Measurements from ENCODE around the gene PRICKLE1. TPM values are rescaled to one million over a fixed set of nuclear protein-coding genes. Genes with fewer than 3 reads are reported as not detected.

The PRICKLE1 gene
- total and polyA plus RNA-seq, 3 donors from 2014 or later = 7.9 to 16.5 (median 11.5) TPM

GRCh38 chr12:42633594-42633993 is 44.0 kb upstream of the PRICKLE1 start:
- Histone ChIP-seq H3K27ac (no peak overlapping the region), H3K4me1 (no peaks in the 10 kb centered on the region), H3K36me3 (ENCODE audit: low read depth, missing control alignments) (no peaks in the 10 kb centered on the region), H3K27me3 (no peaks in the 10 kb centered on the region), H3K9me3 (no peaks in the 10 kb centered on the region), H3K4me3 (no peak overlapping the region)
- DNase-seq = no peak
- 71 to 73% methylated on average over 4 of the region's 4 CpGs for WGBS, 2 donors
- TF ChIP-seq POLR2A (IDR thresholded peaks at IDR 0.05) (no peak), CTCF (IDR thresholded peaks at IDR 0.05) (no peak)
- intact Hi-C loops (cut with DNase I; ENCODE audit: low total_unique reads) = no loop called here

GRCh38 chr12:42631513-42631912 is 42.0 kb upstream of the PRICKLE1 start:
- H3K27ac ChIP-seq = no peak overlapping the region
- no peaks in the 10 kb centered on the region for H3K36me3 ChIP-seq (ENCODE audit: low read depth, missing control alignments)
- 63 to 68% methylated on average over 1 of the region's 1 CpG for WGBS, 2 donors
- no peak for DNase-seq
- no peaks in the 10 kb centered on the region for H3K4me1 ChIP-seq
- H3K4me3 ChIP-seq = no peak overlapping the region
- TF ChIP-seq CTCF (IDR thresholded peaks at IDR 0.05) (no peak), POLR2A (IDR thresholded peaks at IDR 0.05) (no peak)
- intact Hi-C loops (cut with DNase I; ENCODE audit: low total_unique reads) = no loop called here
- H3K9me3 ChIP-seq = no peaks in the 10 kb centered on the region
- no peaks in the 10 kb centered on the region for H3K27me3 ChIP-seq

DNA sequence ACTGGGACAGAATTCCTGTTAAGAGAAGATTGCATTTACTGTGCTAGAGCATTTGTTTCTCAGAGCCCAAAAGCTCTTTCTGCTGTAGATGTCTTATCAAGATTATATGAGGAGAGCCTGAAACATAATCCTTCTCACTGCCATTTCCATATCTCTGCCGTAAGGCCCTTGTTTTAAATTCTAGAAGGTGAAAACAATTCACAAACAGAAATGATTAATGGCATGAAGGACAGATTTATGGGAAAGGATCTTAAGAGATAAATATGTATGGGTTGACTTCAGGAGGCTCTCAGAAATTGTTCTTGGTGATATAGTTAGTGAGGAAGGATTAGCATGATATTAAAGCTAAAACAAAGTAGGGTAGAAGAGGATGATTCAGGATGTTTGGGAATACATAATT is 40.8 kb upstream of the PRICKLE1 start:
- intact Hi-C loops (cut with DNase I; ENCODE audit: low total_unique reads) = no loop called here
- no peaks in the 10 kb centered on the region for H3K9me3 ChIP-seq
- DNase-seq = no peak
- no peaks in the 10 kb centered on the region for H3K4me1 ChIP-seq
- H3K4me3 ChIP-seq = no peak overlapping the region
- no peaks in the 10 kb centered on the region for H3K27me3 ChIP-seq
- H3K27ac ChIP-seq = no peak overlapping the region
- no peaks in the 10 kb centered on the region for H3K36me3 ChIP-seq (ENCODE audit: low read depth, missing control alignments)
- 82 to 86% methylated on average over 1 of the region's 1 CpG for WGBS, 2 donors
- no peak for TF ChIP-seq CTCF (IDR thresholded peaks at IDR 0.05)
- no peak for TF ChIP-seq POLR2A (IDR thresholded peaks at IDR 0.05)

- no peak overlapping the region for H3K4me3 ChIP-seq
- H3K36me3 ChIP-seq (ENCODE audit: low read depth, missing control alignments) = no peaks in the 10 kb centered on the region
- intact Hi-C loops (cut with DNase I; ENCODE audit: low total_unique reads) = no loop called here
- H3K27me3 ChIP-seq = no peaks in the 10 kb centered on the region
- no peak for TF ChIP-seq POLR2A (IDR thresholded peaks at IDR 0.05)
- no peak for TF ChIP-seq CTCF (IDR thresholded peaks at IDR 0.05)
- no peaks in the 10 kb centered on the region for H3K4me1 ChIP-seq
- DNase-seq = no peak
- whole genome bisulfite sequencing, 2 donors = 51 to 75% methylated on average over 4 to 6 of the region's 6 CpGs
- H3K9me3 ChIP-seq = no peaks in the 10 kb centered on the region
- H3K27ac ChIP-seq = no peak overlapping the region
Observed at GRCh38 chr12:42627151-42627550, 37.6 kb upstream of the PRICKLE1 start.

DNA sequence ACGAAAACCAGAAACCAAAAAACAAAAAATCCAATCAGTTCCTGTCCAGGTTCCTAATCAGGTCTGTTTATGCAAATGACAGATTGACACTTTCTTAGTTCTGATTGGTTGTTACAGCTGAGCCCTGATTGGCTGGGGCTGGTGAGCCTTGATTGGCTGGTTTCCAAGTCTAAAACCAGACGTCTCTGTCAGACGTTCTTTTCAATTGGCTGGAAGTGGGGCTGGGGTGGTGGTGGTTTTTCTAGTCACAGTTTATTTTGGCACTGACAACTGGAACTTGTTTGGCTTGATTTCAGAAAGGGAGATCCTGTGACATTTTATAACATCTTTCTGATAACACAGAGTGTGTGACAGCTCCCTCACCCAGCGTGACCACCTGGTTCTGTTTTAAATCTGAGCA is 36.1 kb upstream of the PRICKLE1 start:
- peak; percentile 58 for DNase-seq
- H3K27ac ChIP-seq = no peak overlapping the region
- 37 to 45% methylated on average over 4 of the region's 4 CpGs for WGBS, 2 donors
- H3K9me3 ChIP-seq = no peaks in the 10 kb centered on the region
- H3K4me3 ChIP-seq = no peak overlapping the region
- no peaks in the 10 kb centered on the region for H3K27me3 ChIP-seq
- no peaks in the 10 kb centered on the region for H3K36me3 ChIP-seq (ENCODE audit: low read depth, missing control alignments)
- H3K4me1 ChIP-seq = no peaks in the 10 kb centered on the region
- intact Hi-C loops (cut with DNase I; ENCODE audit: low total_unique reads) = no loop called here
- no peak for TF ChIP-seq POLR2A (IDR thresholded peaks at IDR 0.05)
- no peak for TF ChIP-seq CTCF (IDR thresholded peaks at IDR 0.05)

Data from testis (tissue), 3 donors.